OCI-LY1 (cell line): ENCODE measurements around the gene MCF2L2.

Source experiments
- H2AFZ ChIP-seq: fragments of 200-600 bp; sonication (generic), shearing (Covaris generic); 2 replicates; pipeline ENCODE4 v1.6.0; 2014; ENCODE audit warnings: antibody characterized with exemption, mild to moderate bottlenecking, low read length
- H3F3A ChIP-seq: fragments of 200-600 bp; sonication (generic), shearing (Covaris generic); 2 replicates; pipeline ENCODE4 v1.6.0; 2014; ENCODE audit warnings: mild to moderate bottlenecking, antibody characterized with exemption, low read length, moderate library complexity; ENCODE audit not compliant: insufficient read depth
- H3K27ac ChIP-seq: fragments of 200-600 bp; sonication (generic); 2 replicates; pipeline ENCODE4 v1.5.1; 2014; ENCODE audit warnings: low read length, mixed run types, mild to moderate bottlenecking, low read depth; ENCODE audit not compliant: poor library complexity, severe bottlenecking
- H3K27me3 ChIP-seq: fragments of 200-600 bp; sonication (generic); 2 replicates; pipeline ENCODE4 v1.6.0; 2014; ENCODE audit warnings: antibody characterized with exemption, mild to moderate bottlenecking, low read length, moderate library complexity; ENCODE audit not compliant: insufficient read depth
- H3K36me3 ChIP-seq: fragments of 200-600 bp; sonication (generic); 2 replicates; pipeline ENCODE4 v1.6.1; 2014; ENCODE audit warnings: mild to moderate bottlenecking, antibody characterized with exemption, low read length, moderate library complexity, mixed read lengths; ENCODE audit not compliant: insufficient read depth
- H3K4me1 ChIP-seq: fragments of 200-600 bp; sonication (generic); 2 replicates; pipeline ENCODE4 v1.5.1; 2014; ENCODE audit warnings: mild to moderate bottlenecking, low read length, moderate library complexity; ENCODE audit not compliant: insufficient read depth, severe bottlenecking
- H3K4me2 ChIP-seq: fragments of 200-600 bp; sonication (generic), shearing (Covaris generic); 2 replicates; pipeline ENCODE4 v1.6.1; 2014; ENCODE audit warnings: low read length
- H3K4me3 ChIP-seq: fragments of 200-600 bp; sonication (generic); 2 replicates; pipeline ENCODE4 v1.5.1; 2014; ENCODE audit warnings: low read length, low read depth, mild to moderate bottlenecking, mixed read lengths; ENCODE audit not compliant: poor library complexity, severe bottlenecking
- H3K79me2 ChIP-seq: fragments of 200-600 bp; shearing (Covaris generic); 2 replicates; pipeline ENCODE4 v1.6.1; 2016; ENCODE audit warnings: mixed run types, low read length, mixed read lengths; ENCODE audit not compliant: insufficient read depth
- H3K9ac ChIP-seq: fragments of 200-600 bp; sonication (generic), shearing (Covaris generic); 2 replicates; pipeline ENCODE4 v1.6.1; 2014; ENCODE audit warnings: mild to moderate bottlenecking, low read length, mixed read lengths
- H3K9me2 ChIP-seq: fragments of 200-600 bp; sonication (generic), shearing (Covaris generic); 2 replicates; pipeline ENCODE4 v1.6.1; 2014; ENCODE audit warnings: low read depth, mild to moderate bottlenecking, low read length, mixed read lengths
- H3K9me3 ChIP-seq: fragments of 200-600 bp; shearing (Covaris generic); 2 replicates; pipeline ENCODE4 v1.6.1; 2014; ENCODE audit warnings: low read length, mixed read lengths
- H4K20me1 ChIP-seq: fragments of 200-600 bp; sonication (generic), shearing (Covaris generic); 2 replicates; pipeline ENCODE4 v1.6.0; 2016; ENCODE audit warnings: mild to moderate bottlenecking, low read length; ENCODE audit not compliant: insufficient read depth
- CTCF ChIP-seq: fragments of 200-600 bp; sonication (generic), shearing (Covaris generic); IDR thresholded peaks from 2 replicates; pipeline ENCODE4 v1.5.1; 2017; ENCODE audit warnings: mild to moderate bottlenecking, antibody characterized with exemption, low read length, moderate library complexity, mixed read lengths
- EZH2 ChIP-seq: fragments of 200-600 bp; sonication (generic), shearing (Covaris generic); IDR thresholded peaks from 2 replicates; pipeline ENCODE4 v1.8.0; 2017; ENCODE audit warnings: borderline replicate concordance, mixed run types, mild to moderate bottlenecking, antibody characterized with exemption, low read length, moderate library complexity, mixed read lengths

The MCF2L2 gene

GRCh38 chr3:183213415-183214276 is 214.8 kb downstream of the MCF2L2 start:
- H3K4me1 ChIP-seq: no peaks in the 10 kb centered on the region
- no peaks in the 10 kb centered on the region for H3K9me3 ChIP-seq
- no peak overlapping the region for H3K9ac ChIP-seq
- no peak overlapping the region for H3K27ac ChIP-seq
- no peak overlapping the region for H2AFZ ChIP-seq
- H3K4me2 ChIP-seq: no peak overlapping the region
- no peaks in the 10 kb centered on the region for H3K36me3 ChIP-seq
- no peaks in the 10 kb centered on the region for H3K79me2 ChIP-seq
- H3K9me2 ChIP-seq: no peaks in the 10 kb centered on the region
- no peak for TF ChIP-seq CTCF
- TF ChIP-seq EZH2: no peak
- H3K4me3 ChIP-seq: no peak overlapping the region
- no peaks in the 10 kb centered on the region for H3F3A ChIP-seq
- no peaks in the 10 kb centered on the region for H4K20me1 ChIP-seq
- no peaks in the 10 kb centered on the region; the same call in 1 of the 2 replicates for H3K27me3 ChIP-seq

GRCh38 chr3:183212565-183212964 is 215.9 kb downstream of the MCF2L2 start:
- no peaks in the 10 kb centered on the region; the same call in 1 of the 2 replicates for H3K27me3 ChIP-seq
- TF ChIP-seq EZH2: no peak
- no peak overlapping the region for H2AFZ ChIP-seq
- no peaks in the 10 kb centered on the region for H3K36me3 ChIP-seq
- H3K4me3 ChIP-seq: no peak overlapping the region
- H3K4me1 ChIP-seq: no peaks in the 10 kb centered on the region
- H3F3A ChIP-seq: no peaks in the 10 kb centered on the region
- H3K79me2 ChIP-seq: no peaks in the 10 kb centered on the region
- H3K9me2 ChIP-seq: no peaks in the 10 kb centered on the region
- no peak overlapping the region for H3K27ac ChIP-seq
- no peaks in the 10 kb centered on the region for H4K20me1 ChIP-seq
- no peak overlapping the region for H3K9ac ChIP-seq
- H3K9me3 ChIP-seq: no peaks in the 10 kb centered on the region
- H3K4me2 ChIP-seq: no peak overlapping the region

GRCh38 chr3:183212096-183212495 is 216.3 kb downstream of the MCF2L2 start:
- no peak overlapping the region for H3K4me3 ChIP-seq
- H3K36me3 ChIP-seq: no peaks in the 10 kb centered on the region
- no peak overlapping the region for H3K4me2 ChIP-seq
- no peaks in the 10 kb centered on the region for H4K20me1 ChIP-seq
- H3K4me1 ChIP-seq: no peaks in the 10 kb centered on the region
- no peaks in the 10 kb centered on the region; the same call in 1 of the 2 replicates for H3K27me3 ChIP-seq
- H3K27ac ChIP-seq: no peak overlapping the region
- H3K79me2 ChIP-seq: no peaks in the 10 kb centered on the region
- no peak overlapping the region for H2AFZ ChIP-seq
- no peaks in the 10 kb centered on the region for H3F3A ChIP-seq
- no peak overlapping the region for H3K9ac ChIP-seq
- H3K9me2 ChIP-seq: no peaks in the 10 kb centered on the region
- no peaks in the 10 kb centered on the region for H3K9me3 ChIP-seq
- no peak for TF ChIP-seq CTCF

- TF ChIP-seq CTCF (no peak), EZH2 (no peak)
Observed at GRCh38 chr3:183211352-183211751, 217.1 kb downstream of the MCF2L2 start.

More at GRCh38 chr3:183211352-183211751, 217.1 kb downstream of the MCF2L2 start:
- no peaks in the 10 kb centered on the region for H3K9me2 ChIP-seq
- H3K9ac ChIP-seq: no peak overlapping the region
- H3F3A ChIP-seq: no peaks in the 10 kb centered on the region
- no peaks in the 10 kb centered on the region for H3K79me2 ChIP-seq
- H4K20me1 ChIP-seq: no peaks in the 10 kb centered on the region
- H3K27me3 ChIP-seq: no peaks in the 10 kb centered on the region; the same call in 1 of the 2 replicates
- H3K9me3 ChIP-seq: no peaks in the 10 kb centered on the region
- no peak overlapping the region for H3K27ac ChIP-seq
- no peak overlapping the region for H3K4me3 ChIP-seq
- H2AFZ ChIP-seq: no peak overlapping the region
- H3K4me2 ChIP-seq: no peak overlapping the region
- no peaks in the 10 kb centered on the region for H3K36me3 ChIP-seq
- H3K4me1 ChIP-seq: no peaks in the 10 kb centered on the region
